GM19238 (cell line): ENCODE data around the gene DDX10.
"Not testable (repeated sequence)": the region's sequence is repeated elsewhere in the genome, so short reads cannot be mapped to it uniquely, and the experiment has no call there.

Experiments
- DNase-seq: peaks from one replicate; pipeline ENCODE4 v3.0.0; 2011; ENCODE audit warnings: low spot score; ENCODE audit not compliant: insufficient read length

Gene DDX10

DNA sequence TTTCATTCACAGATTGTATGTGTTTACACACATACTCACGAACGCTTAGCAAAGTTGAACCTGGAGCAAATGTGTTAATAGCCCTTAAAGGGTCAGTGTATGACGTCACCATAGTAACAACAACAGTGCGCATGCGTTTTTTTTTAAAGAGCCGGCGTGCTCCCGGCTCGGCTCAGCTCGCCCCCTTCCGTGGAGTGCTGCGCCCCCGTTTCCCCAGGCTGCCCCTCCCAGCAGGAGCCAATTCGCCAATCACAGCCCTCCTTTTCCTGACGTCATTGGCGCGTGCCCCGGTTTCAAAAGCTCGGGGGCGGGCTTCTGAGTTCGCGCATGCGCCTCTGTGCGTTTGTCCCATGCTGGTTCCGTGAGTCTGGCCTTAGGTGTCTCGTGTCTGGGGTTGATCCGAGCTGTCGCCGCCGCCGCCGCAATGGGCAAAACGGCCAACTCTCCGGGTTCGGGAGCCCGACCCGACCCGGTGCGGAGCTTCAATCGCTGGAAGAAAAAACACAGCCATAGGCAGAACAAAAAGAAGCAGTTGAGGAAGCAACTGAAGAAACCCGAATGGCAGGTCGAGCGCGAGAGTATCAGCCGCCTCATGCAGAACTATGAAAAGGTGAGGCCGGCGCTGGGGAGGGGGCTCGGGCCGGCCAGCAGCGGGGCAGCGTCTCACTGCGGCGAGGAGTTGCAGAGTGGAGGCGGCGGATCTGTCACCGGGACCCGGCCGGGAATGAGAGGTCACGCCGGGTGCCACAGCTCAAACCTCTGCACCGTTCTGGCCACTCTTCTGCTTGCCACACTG lies at the start of gene DDX10:
DDX10 (plus strand) TSS at position 340 of the 796 bp plus-strand sequence; CDS start at position 425, 85 bp downstream.
- DNase-seq = peak; percentile 78

DNA sequence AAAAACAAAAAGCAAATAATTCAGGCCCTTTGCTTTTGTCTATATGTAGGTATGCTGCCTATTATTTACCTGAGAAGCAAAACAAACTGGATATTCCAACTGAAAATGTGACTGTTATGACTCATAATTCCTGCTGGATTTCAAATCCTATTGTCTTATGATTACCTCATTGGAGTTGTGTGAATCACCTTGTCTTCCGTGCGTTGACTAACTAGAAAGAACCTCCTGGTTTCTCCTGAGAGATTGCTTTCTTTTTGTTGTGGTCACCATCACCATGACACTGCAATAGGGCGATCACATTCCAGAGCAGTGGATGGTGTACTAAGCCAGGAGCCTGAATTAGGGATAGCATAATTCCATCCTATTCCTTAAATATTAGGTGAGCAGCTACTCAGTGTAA lies 48.3 kb upstream of the DDX10 start:
- no peak for DNase-seq

DNA sequence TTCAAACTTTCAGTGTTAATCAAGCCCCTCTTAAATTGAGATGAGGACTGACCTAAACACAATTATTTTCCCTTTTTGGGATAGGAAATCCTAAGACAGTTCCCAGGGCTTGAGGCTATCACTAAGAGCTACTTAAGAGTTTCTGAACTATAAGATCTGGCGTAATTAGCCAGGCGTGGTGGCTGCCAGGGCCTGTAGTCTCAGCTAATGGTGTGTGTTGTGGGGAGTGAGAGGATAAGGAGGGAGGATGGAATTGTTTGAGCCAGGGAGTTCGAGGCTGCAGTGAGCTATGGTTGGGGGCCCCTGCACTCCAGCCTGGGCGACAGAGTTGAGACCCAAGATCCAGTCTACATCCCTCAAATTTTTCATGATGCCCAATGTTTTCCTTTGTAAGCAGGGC lies 47.8 kb upstream of the DDX10 start:
- DNase-seq = no peak

DNA sequence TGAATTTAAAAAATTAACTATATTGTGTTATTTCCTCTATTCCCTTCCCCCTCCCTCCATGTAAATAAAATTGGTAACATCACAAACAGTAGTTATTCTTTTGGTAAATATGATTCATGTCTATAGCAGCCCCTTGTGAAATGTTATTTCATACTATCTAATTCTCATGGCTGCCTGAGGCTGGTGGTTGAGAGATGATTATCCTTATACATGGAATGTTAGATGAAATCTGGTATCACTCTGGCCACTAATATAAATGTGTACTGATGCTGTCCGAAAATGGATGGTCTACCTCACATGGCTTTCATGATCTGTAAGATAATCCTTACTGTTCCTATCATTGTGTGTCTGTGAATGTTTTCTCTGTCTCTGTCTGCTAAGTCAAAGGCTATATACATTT lies 46.3 kb upstream of the DDX10 start:
- DNase-seq = no peak

DNA sequence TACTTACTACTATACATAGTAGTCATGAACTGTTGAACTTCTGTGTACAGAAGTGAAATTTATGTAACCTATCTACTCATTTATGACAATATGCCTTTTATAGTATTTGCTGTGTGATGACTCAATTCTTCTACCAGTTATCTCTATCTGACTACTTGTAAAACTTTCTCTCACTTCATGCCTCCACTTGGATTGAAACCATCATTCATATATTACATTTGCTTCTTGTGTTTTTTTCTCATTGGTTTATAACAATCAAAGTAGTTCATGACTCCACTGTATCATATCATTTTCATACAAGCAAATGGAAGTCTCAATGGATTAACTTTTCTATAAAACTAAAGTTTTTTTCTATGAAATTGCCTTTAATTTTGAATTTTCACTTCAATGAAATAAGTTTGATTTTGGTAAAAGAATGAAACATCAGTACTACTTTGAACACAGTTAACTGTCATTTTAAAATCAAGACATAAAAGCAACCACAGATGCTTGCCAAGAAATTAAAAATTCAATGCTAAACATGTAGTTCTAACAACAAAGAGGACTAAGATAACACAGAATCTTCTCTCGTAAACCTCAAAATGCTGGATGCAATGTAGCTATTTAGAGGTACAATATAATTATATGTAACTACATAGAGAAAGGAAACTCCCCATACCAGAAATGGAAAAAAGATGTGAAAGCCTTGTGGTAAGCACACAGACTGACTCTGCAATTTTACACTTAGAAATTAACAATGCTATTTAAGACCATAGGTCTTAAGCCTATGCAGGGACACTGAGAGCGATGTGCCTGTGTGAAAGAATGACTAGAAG lies 43.7 kb upstream of the DDX10 start:
- peak; percentile 2 for DNase-seq

DNA sequence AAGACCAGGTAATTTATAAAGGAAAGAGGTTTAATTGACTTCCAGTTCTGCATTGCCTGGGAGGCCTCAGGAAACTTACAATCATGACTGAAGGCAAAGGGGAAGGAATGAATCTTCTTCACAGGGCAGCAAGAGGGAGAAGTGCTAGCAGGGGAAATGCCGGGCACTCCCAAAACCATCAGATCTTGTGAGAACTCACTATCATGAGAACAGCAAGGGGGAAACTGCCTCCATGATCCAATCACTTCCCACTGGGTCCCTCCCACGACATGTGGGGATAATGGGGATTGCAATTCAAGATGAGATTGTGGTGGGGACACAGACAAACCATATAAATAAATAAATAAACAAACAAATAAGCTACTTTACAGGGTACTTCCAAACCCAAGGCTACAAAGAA lies 42.5 kb upstream of the DDX10 start:
- DNase-seq = no peak

DNA sequence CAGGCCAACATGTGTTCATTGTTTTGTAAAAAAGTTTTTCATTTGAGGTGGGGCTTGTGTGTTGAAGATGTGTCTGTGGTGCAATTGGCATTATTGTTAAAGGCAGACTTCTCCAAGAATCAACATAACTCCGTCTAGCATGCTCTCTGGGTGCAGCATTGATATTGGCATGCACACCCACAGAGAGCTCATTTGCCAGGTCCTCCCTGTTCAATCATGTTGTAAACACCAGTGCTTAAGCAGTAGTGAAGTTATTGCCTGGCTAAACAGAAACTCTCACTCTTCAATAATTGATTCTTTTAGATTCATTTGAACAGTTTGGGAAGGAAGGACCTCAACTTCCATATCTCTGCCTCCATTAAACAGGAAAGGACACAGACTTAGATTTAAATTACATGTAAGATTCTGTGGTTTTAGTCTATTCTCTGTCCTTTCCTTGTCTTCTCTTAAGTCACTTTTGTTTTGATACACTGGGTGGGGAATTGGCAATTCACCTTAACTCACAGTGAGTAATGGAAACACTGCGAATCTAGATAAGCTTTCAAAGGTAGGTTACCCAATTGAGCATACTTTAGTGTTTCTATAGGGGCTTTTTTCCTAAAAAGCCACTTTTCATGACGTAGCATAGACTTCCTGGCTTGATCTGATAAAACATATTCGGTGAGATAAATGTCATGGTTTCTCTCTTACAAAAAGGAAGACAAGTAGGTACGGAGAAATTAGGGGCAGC lies 40.5 kb upstream of the DDX10 start:
- no peak for DNase-seq

DNA sequence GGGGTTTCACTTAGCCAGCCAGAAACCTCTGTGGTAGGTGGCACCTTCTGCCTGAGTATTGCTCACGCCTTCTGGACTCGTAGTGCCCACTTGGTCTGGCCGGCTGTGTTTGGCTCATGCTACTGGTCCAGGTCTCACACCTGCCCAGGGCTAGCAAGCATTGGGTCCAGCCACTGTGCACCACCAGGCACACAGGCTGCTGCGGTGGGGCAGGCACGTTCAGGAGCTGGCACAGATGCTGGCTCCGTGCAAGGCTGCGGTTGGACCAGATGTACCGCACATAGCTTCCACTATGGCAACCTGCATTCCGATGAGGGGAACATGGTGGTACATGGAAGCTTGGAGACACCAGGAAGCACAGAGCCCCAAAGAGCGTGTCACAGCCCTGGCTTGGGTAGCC lies 36.5 kb upstream of the DDX10 start:
- DNase-seq = no peak

DNA sequence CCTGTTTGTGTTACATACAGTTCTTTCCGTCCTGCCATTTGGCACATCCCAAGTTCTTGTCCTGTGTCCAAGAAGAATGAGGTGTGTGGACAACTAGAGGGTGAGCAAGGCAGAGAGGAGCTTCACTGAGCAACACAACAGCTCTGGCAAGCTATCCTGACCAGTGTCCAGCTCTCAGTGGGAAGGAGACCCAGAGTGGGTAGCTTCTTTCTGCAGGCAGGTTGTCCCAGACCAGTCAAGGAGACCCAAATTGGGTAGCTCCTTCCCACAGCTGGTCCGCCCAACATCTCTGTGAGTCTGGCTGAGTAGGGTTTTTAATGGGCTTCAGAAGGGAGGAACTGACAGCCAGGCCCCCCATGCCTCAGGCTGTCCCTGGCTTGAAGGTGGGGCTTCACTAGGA lies 36.1 kb upstream of the DDX10 start:
- no peak for DNase-seq

DNA sequence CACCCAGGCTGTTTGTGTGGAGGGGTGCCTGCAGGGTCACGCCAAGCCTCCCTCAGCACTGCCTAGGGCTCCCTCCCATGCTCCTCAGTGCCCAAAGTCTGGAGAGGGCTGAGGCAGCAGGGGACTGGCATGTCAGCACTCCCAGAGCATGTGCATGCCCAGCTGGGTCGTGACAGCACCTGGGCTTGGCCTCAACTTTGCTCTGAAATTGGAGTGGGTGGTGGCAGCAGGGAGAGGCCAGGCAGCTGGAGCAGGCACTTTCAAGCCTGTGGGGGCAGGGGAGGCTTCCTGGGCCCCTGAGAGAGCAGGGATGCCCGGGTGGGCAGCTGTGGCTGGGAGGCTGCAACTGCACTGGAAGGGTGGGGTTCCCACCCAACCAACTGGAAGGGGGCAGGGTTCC lies 35.6 kb upstream of the DDX10 start:
- no peak for DNase-seq

DNA sequence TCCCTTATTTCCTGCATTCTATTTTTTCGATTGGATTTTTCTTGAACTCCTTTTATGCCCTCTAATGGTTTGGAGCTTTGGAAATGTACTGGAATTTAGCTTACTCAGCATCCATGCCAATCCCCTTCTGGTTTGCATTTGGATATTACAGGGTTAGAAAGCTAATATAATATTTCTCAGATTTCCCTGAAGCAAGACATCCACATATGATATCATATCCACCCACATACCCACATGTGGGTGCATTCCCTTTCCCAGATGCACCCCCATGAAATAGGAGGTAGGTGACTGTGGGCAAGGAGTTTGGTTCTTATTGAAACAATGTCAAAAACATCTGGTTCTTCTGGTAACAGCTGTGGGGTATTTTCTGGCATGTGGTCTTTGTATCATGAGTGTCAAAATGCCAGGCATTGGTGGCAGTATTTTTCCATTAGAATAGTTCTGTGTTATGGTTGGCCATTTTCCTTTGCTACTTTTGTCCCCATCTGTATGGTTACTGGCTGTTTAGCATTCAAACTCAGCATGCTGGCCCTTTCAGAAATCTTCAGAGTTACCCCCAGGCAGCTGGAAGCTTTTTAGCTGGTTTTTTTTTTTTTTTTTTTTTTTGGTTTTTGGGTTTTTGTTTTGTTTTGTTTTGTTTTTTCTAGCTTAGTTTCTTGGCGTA lies 32.7 kb upstream of the DDX10 start:
- no peak for DNase-seq

DNA sequence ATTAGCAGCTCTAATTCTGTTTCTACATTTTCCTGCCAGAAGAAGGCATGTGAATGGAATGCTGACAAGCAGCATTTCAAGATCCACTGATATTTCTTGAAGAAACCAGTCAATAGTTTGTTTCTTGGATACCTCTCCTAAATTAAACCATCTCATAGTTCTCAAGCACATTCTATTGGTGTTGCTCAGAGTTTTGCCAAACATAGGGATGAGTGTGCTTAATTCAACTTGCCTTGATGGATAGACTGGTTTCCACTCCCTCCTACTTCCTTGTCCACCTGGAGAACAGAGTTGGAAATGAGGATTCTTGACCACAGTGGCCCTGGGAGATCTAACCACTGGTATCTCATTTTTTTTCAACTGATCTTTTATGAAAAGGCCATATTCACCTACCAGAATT lies 29.8 kb upstream of the DDX10 start:
- no peak for DNase-seq

DNA sequence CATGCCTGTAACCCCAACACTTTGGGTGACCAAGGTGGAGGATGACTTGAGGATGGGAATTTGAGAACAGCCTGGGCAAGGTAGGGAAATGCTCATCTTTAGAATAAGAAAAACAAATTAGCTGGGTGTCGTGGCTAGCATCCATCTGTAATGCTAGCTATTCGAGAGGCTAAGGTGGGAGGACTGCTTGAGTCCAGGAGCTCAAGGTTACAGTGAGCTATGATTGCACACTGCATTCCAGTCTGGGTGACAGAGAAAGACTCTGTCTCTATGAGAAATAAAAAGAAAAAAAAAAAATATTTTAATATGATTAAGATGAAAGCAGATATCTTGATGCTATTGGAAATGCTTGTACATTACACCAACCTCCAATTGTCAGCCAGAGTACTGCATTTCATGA lies 28.6 kb upstream of the DDX10 start:
- no peak for DNase-seq

DNA sequence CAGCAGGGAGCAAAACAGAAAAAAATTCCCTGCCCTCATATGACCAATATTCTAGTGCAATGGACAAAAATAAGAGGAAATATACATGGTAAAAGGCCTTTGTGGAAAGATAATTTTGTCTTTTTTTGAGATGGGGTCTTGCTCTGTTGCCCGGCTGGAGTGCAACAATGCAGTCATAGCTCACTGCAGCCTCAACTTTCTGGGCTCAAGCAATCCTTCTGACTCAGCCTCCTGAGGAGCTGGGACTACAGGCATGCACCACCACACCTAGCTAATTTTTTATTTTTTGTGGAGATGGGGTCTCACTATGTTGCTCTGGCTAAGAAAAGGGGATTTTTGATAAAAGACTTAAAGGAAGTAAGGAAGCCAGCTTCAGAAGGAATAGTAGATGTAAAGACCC lies 25.7 kb upstream of the DDX10 start:
- no peak for DNase-seq

DNA sequence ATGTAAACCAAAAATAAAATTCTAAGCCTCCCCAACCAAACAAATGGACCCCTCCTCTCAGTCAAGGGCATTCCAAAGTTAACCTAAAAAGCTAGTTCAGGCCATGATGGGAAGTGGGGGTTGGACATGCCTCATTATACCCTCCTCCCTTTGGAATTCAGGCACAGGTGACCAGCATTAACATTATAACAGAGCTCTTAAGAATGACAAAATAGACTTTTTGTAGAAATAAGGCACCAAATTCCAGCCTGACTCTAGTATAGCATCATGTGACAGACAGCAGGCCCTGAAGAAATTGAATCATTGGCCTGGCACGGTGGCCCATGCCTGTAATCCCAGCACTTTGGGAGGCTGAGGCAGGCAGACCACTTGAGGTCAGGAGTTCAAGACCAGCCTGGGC lies 23.1 kb upstream of the DDX10 start:
- DNase-seq = not testable (repeated sequence)

DNA sequence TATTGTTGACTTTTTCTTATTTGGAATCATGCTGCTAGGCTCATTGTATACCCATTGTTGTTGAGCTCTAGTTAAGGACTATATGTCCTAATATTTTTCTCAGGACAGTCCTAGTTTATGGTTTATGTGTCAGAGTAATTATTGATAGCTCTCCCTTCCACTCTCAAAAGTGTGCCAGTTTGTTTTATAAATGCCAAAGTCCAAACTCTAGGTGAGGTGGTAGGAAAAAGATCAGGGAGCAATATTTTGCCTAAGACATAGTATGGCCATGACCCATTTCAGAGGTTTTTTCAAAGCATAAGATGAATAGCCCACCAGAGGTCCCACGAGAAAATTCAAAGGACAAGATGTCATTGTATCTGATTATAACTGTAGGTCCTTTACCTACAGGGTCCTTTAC lies 20.9 kb upstream of the DDX10 start:
- no peak for DNase-seq

DNA sequence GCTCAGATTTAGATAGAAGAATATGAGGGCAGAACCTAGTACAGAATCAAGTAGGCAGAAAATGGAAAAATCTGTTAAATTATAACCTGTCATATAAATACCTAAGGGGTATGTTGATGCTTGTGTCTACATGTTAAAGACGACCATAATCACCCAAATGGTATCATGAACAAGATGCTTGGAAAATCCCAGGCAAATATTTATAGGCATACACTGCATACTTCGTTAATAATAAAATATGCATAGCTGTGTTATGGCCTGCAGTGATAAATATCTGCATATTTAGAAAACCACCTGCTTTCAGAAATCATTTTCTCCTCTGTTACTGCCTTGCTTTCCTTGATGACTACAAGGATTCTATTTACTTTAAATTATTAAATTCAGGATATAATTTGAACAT lies 18.9 kb upstream of the DDX10 start:
- DNase-seq = no peak

DNA sequence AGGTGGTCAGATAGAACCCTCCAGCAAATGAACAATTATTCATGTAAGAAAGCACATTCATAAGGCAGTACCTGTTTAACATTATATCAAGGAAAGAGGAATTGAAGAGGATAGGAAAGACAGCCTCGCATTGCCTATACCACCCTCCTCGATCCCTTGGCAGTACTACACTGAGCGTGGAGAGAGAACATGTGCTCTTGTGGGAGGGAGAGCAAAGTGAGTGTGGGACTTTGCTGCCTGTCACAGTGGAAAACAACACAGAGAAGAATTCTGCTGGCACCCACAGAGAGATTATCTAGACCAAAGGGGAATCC lies 17.5 kb upstream of the DDX10 start:
- no peak for DNase-seq

DNA sequence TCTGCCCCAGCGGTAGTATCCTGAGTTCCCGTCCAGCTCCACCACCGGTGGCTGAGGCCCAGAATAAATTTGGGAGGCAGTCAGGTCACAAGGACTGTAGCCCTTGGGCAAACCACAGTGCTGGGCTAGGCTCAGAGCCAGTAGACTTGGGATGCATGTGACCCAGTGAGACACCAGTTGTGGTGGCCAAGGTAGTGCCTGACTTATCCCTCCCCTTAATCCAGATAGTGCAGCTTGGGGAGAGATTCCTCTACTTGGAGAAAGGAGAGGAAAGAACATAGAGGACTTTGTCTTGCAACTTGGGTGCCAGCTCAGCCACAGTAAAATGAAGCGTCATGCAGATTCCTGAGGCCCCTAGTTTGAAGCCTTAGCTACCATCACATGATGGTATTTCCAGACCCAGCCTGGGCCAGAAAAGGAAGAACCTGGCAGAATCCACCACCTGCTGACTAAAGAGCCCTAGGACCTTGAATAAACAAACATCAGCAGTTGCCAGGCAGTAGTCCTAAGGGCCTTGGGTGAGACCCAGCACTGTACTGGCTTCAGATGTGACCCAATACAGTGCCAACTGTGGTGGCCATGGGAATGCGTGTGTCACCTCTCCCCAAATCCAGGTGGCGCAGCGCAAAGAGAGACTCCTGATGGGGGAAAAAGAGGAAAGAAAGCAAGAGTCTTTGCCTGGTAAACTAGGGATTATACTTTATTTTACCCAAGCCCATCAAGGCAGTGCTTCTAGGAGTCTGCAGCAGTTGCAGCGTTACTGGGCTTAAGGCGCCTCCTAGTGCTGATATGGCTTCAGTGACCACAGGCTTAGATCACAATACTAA lies 17.0 kb upstream of the DDX10 start:
- DNase-seq = no peak

DNA sequence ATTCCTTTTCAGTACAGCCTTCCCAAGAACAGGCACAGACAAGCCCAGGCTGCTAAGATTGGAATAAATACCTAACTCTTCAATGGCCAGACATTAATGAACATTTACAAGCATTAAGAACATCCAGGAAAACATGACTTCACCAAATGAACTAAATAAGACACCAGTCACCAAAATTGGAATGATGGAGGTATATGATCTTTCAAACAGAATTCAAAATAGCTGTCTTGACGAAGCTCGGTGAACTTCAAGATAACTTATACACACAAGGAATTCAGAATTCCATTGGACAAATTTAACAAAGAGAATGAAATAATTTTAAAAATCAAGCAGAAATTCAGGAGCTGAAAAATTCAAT lies 16.4 kb upstream of the DDX10 start:
- no peak for DNase-seq

DNA sequence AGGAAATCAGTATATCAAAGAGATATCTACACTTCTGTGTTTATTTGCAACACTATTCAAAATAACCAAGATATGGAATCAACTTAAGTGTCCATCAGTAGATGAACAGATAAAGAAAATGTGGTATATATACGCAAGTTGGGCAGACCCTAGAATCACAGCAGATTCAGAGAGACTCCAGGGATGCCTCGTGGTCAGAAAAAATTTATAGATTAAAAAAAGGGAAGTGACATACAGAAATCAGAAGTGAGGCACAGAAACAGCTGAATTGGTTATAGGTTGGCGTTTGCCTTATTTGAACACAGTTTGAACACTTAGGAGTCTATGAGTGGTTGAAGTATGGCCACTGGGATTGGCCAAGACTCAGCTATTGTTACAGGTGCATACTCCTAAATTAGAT lies 10.8 kb upstream of the DDX10 start:
- DNase-seq = not testable (repeated sequence)
